Activated T-helper 17 cell treated with anti-CD3 and anti-CD28 coated beads, Interleukin-2, amount 50 U/mL, for 72 hours (primary cell): ENCODE measurements around the gene CORO1C. TPM values are rescaled to one million over a fixed set of nuclear protein-coding genes. Genes with fewer than 3 reads are reported as not detected.
A peak's percentile ranks its signal among the peaks of the same experiment; 100 is the strongest.

ENCODE experiments used
- ATAC-seq: fragments of 150-1000 bp; cut with Tn5 transposase; replicated peaks from 2 replicates; pipeline ENCODE4 v1.10.0; 2021; ENCODE audit warnings: mild to moderate bottlenecking, moderate library complexity
- H3K27ac Mint-ChIP-seq: one replicate; pipeline ENCODE4 v1.8.0; 2022; ENCODE audit warnings: mixed read lengths
- H3K27me3 Mint-ChIP-seq: one replicate; pipeline ENCODE4 v1.8.0; 2022; ENCODE audit warnings: mixed read lengths
- H3K36me3 Mint-ChIP-seq: one replicate; pipeline ENCODE4 v1.8.0; 2022; ENCODE audit warnings: low read depth, mild to moderate bottlenecking, mixed read lengths
- H3K4me1 Mint-ChIP-seq: one replicate; pipeline ENCODE4 v1.8.0; 2022; ENCODE audit warnings: mixed read lengths
- H3K4me3 Mint-ChIP-seq: one replicate; pipeline ENCODE4 v1.8.0; 2022; ENCODE audit warnings: mild to moderate bottlenecking, mixed read lengths
- H3K9me3 Mint-ChIP-seq: one replicate; pipeline ENCODE4 v1.8.0; 2022; ENCODE audit warnings: mixed read lengths
- total RNA-seq, 2 donors: library from RNA; stranded (reverse); gene quantifications; one replicate each; pipeline ENCODE4 v1.2.3, GENCODE V29; 2022

Gene CORO1C
- total RNA-seq, 2 donors from 2014 or later = 81.9 to 101 TPM

GRCh38 chr12:108607981-108608600, 123.2 kb downstream of the CORO1C start:
- H3K27ac Mint-ChIP-seq = no peak overlapping the region
- H3K27me3 Mint-ChIP-seq = no peaks in the 10 kb centered on the region
- no peak overlapping the region for H3K4me3 Mint-ChIP-seq
- H3K4me1 Mint-ChIP-seq = peaks cover 9% of the 10 kb centered on the region
- no peaks in the 10 kb centered on the region for H3K9me3 Mint-ChIP-seq
- no peak for ATAC-seq
- no peaks in the 10 kb centered on the region for H3K36me3 Mint-ChIP-seq

- H3K36me3 Mint-ChIP-seq = no peaks in the 10 kb centered on the region
- no peaks in the 10 kb centered on the region for H3K4me1 Mint-ChIP-seq
Measured at GRCh38 chr12:108606492-108606891, 124.8 kb downstream of the CORO1C start.

GRCh38 chr12:108605690-108606406, 125.5 kb downstream of the CORO1C start:
- H3K27ac Mint-ChIP-seq = peak overlapping the region; percentile 61
- H3K4me3 Mint-ChIP-seq = no peak overlapping the region

More at GRCh38 chr12:108606492-108606891, 124.8 kb downstream of the CORO1C start:
- H3K27ac Mint-ChIP-seq = peak overlapping the region; percentile 61
- H3K4me3 Mint-ChIP-seq = no peak overlapping the region
- ATAC-seq = no peak
- H3K9me3 Mint-ChIP-seq = no peaks in the 10 kb centered on the region
- no peaks in the 10 kb centered on the region for H3K27me3 Mint-ChIP-seq

GRCh38 chr12:108605000-108605689, 126.2 kb downstream of the CORO1C start:
- no peaks in the 10 kb centered on the region for H3K36me3 Mint-ChIP-seq
- H3K9me3 Mint-ChIP-seq = no peaks in the 10 kb centered on the region
- ATAC-seq = peak; percentile 19
- H3K27me3 Mint-ChIP-seq = no peaks in the 10 kb centered on the region
- H3K4me1 Mint-ChIP-seq = no peaks in the 10 kb centered on the region
- H3K4me3 Mint-ChIP-seq = no peak overlapping the region
- H3K27ac Mint-ChIP-seq = peak overlapping the region; percentile 61

More at GRCh38 chr12:108605690-108606406, 125.5 kb downstream of the CORO1C start:
- Mint-ChIP-seq H3K4me1 (no peaks in the 10 kb centered on the region), H3K36me3 (no peaks in the 10 kb centered on the region), H3K27me3 (no peaks in the 10 kb centered on the region), H3K9me3 (no peaks in the 10 kb centered on the region)
- ATAC-seq = no peak

GRCh38 chr12:108604208-108604941, 126.9 kb downstream of the CORO1C start:
- Mint-ChIP-seq H3K4me1 (no peaks in the 10 kb centered on the region), H3K27ac (peak overlapping the region; percentile 61), H3K4me3 (no peak overlapping the region), H3K9me3 (no peaks in the 10 kb centered on the region), H3K27me3 (no peaks in the 10 kb centered on the region), H3K36me3 (no peaks in the 10 kb centered on the region)
- no peak for ATAC-seq

- Mint-ChIP-seq H3K9me3 (no peaks in the 10 kb centered on the region), H3K27ac (no peak overlapping the region), H3K4me1 (no peaks in the 10 kb centered on the region), H3K36me3 (no peaks in the 10 kb centered on the region), H3K27me3 (no peaks in the 10 kb centered on the region), H3K4me3 (no peak overlapping the region)
- ATAC-seq = no peak
Measured at GRCh38 chr12:108603743-108604142, 127.6 kb downstream of the CORO1C start.

- no peaks in the 10 kb centered on the region for H3K4me1 Mint-ChIP-seq
- ATAC-seq = no peak
- H3K36me3 Mint-ChIP-seq = no peaks in the 10 kb centered on the region
- no peaks in the 10 kb centered on the region for H3K9me3 Mint-ChIP-seq
- H3K27me3 Mint-ChIP-seq = no peaks in the 10 kb centered on the region
- H3K4me3 Mint-ChIP-seq = no peak overlapping the region
- H3K27ac Mint-ChIP-seq = no peak overlapping the region
Measured at GRCh38 chr12:108602976-108603704, 128.2 kb downstream of the CORO1C start.

GRCh38 chr12:108602209-108602705, 129.1 kb downstream of the CORO1C start:
- Mint-ChIP-seq H3K27ac (no peak overlapping the region), H3K27me3 (no peaks in the 10 kb centered on the region), H3K4me3 (no peak overlapping the region), H3K36me3 (no peaks in the 10 kb centered on the region), H3K9me3 (no peaks in the 10 kb centered on the region), H3K4me1 (no peaks in the 10 kb centered on the region)
- ATAC-seq = no peak

GRCh38 chr12:108600702-108601007, 130.7 kb downstream of the CORO1C start:
- H3K27me3 Mint-ChIP-seq = no peaks in the 10 kb centered on the region
- no peaks in the 10 kb centered on the region for H3K4me1 Mint-ChIP-seq
- no peak overlapping the region for H3K4me3 Mint-ChIP-seq
- no peaks in the 10 kb centered on the region for H3K36me3 Mint-ChIP-seq
- H3K27ac Mint-ChIP-seq = no peak overlapping the region
- H3K9me3 Mint-ChIP-seq = no peaks in the 10 kb centered on the region
- ATAC-seq = no peak

- Mint-ChIP-seq H3K27me3 (no peaks in the 10 kb centered on the region), H3K36me3 (no peaks in the 10 kb centered on the region), H3K4me3 (no peak overlapping the region), H3K4me1 (no peaks in the 10 kb centered on the region), H3K9me3 (no peaks in the 10 kb centered on the region), H3K27ac (no peak overlapping the region)
- no peak for ATAC-seq
Measured at GRCh38 chr12:108599948-108600701, 131.2 kb downstream of the CORO1C start.

GRCh38 chr12:108599541-108599940, 131.8 kb downstream of the CORO1C start:
- no peak overlapping the region for H3K27ac Mint-ChIP-seq
- H3K36me3 Mint-ChIP-seq = no peaks in the 10 kb centered on the region
- no peak for ATAC-seq
- H3K4me1 Mint-ChIP-seq = no peaks in the 10 kb centered on the region
- no peaks in the 10 kb centered on the region for H3K27me3 Mint-ChIP-seq
- H3K4me3 Mint-ChIP-seq = no peak overlapping the region
- H3K9me3 Mint-ChIP-seq = no peaks in the 10 kb centered on the region

- Mint-ChIP-seq H3K9me3 (no peaks in the 10 kb centered on the region), H3K4me1 (no peaks in the 10 kb centered on the region)
Measured at GRCh38 chr12:108598553-108599250, 132.6 kb downstream of the CORO1C start.

More at GRCh38 chr12:108598553-108599250, 132.6 kb downstream of the CORO1C start:
- Mint-ChIP-seq H3K27ac (peak overlapping the region; percentile 7), H3K36me3 (no peaks in the 10 kb centered on the region), H3K4me3 (no peak overlapping the region), H3K27me3 (no peaks in the 10 kb centered on the region)
- ATAC-seq = no peak
